Neutrophil (primary cell): ENCODE measurements around the gene BSPRY.

Experiments used
- H3K27ac ChIP-seq: fragments of 200-600 bp; sonication (generic); 2 replicates; pipeline ENCODE4 v1.5.1; 2016; ENCODE audit warnings: mild to moderate bottlenecking, moderate library complexity
- H3K27me3 ChIP-seq: fragments of 200-600 bp; sonication (generic); 2 replicates; pipeline ENCODE4 v1.6.0; 2016; ENCODE audit warnings: mild to moderate bottlenecking
- H3K36me3 ChIP-seq: fragments of 200-600 bp; sonication (generic); 2 replicates; pipeline ENCODE4 v1.5.1; 2017
- H3K4me1 ChIP-seq, 2 experiments: fragments of 200-600 bp in 1 of 2; sonication (generic) in 1 of 2; 1 replicate in 1 of 2; 2 replicates in 1 of 2; pipeline versions ENCODE4 v1.5.1 to v1.6.1; 2013 to 2016; ENCODE audit warnings: low read depth in 1 of 2, low read length in 1 of 2, mild to moderate bottlenecking in 1 of 2, moderate library complexity in 1 of 2; ENCODE audit not compliant: control insufficient read depth in 1 of 2, insufficient read depth in 1 of 2
- H3K4me3 ChIP-seq, 2 experiments: fragments of 200-600 bp in 1 of 2; sonication (generic) in 1 of 2; 1 replicate in 1 of 2; 2 replicates in 1 of 2; pipeline ENCODE4 v1.5.1; 2013 to 2016; ENCODE audit warnings: low read depth in 1 of 2, low read length in 1 of 2, mild to moderate bottlenecking in 1 of 2, moderate library complexity in 1 of 2
- H3K9me3 ChIP-seq: fragments of 200-600 bp; sonication (generic); 2 replicates; pipeline ENCODE4 v1.5.1; 2016
- CTCF ChIP-seq: fragments of 200-600 bp; sonication (generic); IDR thresholded peaks from 2 replicates; pipeline ENCODE4 v1.5.1; 2016; ENCODE audit warnings: antibody characterized with exemption

BSPRY gene

DNA sequence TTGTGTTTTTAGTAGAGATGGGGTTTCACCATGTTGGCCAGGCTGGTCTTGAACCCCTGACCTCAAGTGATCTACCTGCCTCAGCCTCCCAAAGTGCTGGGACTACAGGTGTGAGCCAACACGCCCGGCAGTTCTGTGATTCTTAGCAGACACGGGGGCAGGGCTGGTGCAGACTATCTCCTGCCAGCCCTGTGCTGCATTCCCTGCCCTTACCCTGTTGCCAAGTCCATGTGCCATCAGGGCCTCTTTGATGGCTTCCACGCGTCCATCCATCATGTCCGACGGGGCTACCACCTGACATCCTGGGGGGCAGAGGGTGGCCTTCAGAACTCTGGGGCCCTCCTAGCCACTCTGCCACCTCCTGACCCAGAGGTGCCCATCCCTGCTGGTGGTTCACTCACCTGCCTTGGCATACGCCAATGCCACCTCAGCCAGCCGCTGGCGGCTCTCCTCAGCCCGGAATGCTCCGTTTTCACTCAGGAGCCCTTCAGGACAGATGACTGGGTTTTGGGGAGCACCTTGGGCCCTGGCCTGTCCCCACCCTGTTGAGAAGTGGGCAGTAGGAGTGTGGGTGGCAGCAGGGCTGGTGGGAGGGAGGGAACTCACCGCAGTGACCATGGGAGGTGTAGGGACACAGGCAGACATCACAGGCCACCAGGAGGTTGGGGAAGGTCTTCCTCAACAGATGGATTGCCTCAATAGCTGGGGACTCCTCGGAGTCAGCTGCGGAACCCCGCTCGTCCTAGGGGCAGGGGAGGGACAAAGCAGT, 41.0 kb downstream of the BSPRY start:
- no peak for TF ChIP-seq CTCF

GRCh38 chr9:113391917-113392316, 42.6 kb downstream of the BSPRY start:
- H3K36me3 ChIP-seq, result peaks cover 80% of the 10 kb centered on the region
- no peak overlapping the region for H3K4me3 ChIP-seq
- H3K27me3 ChIP-seq, result no peaks in the 10 kb centered on the region
- H3K4me1 ChIP-seq, result no peaks in the 10 kb centered on the region
- no peak overlapping the region for H3K27ac ChIP-seq
- no peaks in the 10 kb centered on the region for H3K9me3 ChIP-seq
- TF ChIP-seq CTCF, result no peak

More for the DNA sequence above, 41.0 kb downstream of the BSPRY start:
- Histone ChIP-seq H3K4me1 (no peaks in the 10 kb centered on the region), H3K9me3 (no peaks in the 10 kb centered on the region), H3K4me3 (no peak overlapping the region), H3K36me3 (peaks cover 88% of the 10 kb centered on the region), H3K27me3 (no peaks in the 10 kb centered on the region), H3K27ac (no peak overlapping the region)

GRCh38 chr9:113393281-113393680, 43.9 kb downstream of the BSPRY start:
- Histone ChIP-seq H3K27ac (no peak overlapping the region), H3K4me3 (no peak overlapping the region), H3K27me3 (no peaks in the 10 kb centered on the region), H3K4me1 (no peaks in the 10 kb centered on the region), H3K9me3 (no peaks in the 10 kb centered on the region), H3K36me3 (peaks cover 68% of the 10 kb centered on the region)
- no peak for TF ChIP-seq CTCF

- no peak for TF ChIP-seq CTCF
- H3K27me3 ChIP-seq, result no peaks in the 10 kb centered on the region
- no peaks in the 10 kb centered on the region for H3K9me3 ChIP-seq
- H3K27ac ChIP-seq, result no peak overlapping the region
- H3K36me3 ChIP-seq, result peaks cover 49% of the 10 kb centered on the region
- no peak overlapping the region for H3K4me3 ChIP-seq
- peaks cover 6 to 7% of the 10 kb centered on the region in 2 experiments for H3K4me1 ChIP-seq
Observed at GRCh38 chr9:113395000-113395861, 45.9 kb downstream of the BSPRY start.

DNA sequence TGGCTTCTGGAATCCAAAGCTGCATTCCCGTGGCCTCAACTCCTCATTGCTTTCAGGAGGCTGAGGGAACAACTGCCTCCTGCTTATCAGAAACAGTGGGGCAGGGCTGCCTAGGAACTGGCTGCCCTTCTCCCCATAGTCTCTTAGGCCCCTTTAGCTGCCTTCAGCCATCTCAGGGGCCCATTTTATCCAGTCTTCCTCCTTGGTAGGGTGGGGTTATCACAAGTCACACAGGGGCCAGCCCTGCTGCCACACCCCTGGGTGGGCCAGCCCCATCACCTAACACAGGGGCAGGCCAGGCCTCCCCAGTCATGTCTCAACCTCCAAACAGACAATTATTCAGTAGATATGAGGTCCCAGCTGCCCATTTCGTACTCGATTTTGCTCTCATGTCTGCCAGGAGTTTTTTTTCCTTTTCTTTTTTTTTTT, 47.9 kb downstream of the BSPRY start:
- no peaks in the 10 kb centered on the region for H3K9me3 ChIP-seq
- H3K4me3 ChIP-seq, result no peak overlapping the region
- peaks cover 22 to 25% of the 10 kb centered on the region in 2 experiments for H3K4me1 ChIP-seq
- TF ChIP-seq CTCF, result no peak
- H3K36me3 ChIP-seq, result peaks cover 29% of the 10 kb centered on the region
- no peak overlapping the region for H3K27ac ChIP-seq
- no peaks in the 10 kb centered on the region for H3K27me3 ChIP-seq
